MCF 10A (cell line): Measurements from ENCODE around the gene DGCR2. TPM values are rescaled to one million over a fixed set of nuclear protein-coding genes. Genes with fewer than 3 reads are reported as not detected.
"Not testable (repeated sequence)": the region's sequence is repeated elsewhere in the genome, so short reads cannot be mapped to it uniquely, and the experiment has no call there.

Experiments used
- BruUV-seq: library from RNA; stranded (reverse); fragments of 400-500 nt; replicated peaks from 2 replicates; lab custom pipeline; 2021; lab: Mats Ljungman, UMichigan
- CTCF ChIA-PET: fragments of 300-600 bp; sonication (Branson Sonifier 250); formaldehyde crosslinking; extraction: SDS; loops from one replicate; lab custom pipeline; 2021; ENCODE audit warnings: antibody characterized with exemption, inconsistent platforms; lab: Yijun Ruan, JAX
- POLR2A ChIA-PET: fragments of 300-600, 350-650 bp; sonication (Branson Sonifier 250); formaldehyde crosslinking; extraction: SDS; loops from one replicate; lab custom pipeline; 2020; ENCODE audit warnings: antibody characterized with exemption, inconsistent platforms; lab: Yijun Ruan, JAX
- DNase-seq: peaks from one replicate; pipeline ENCODE4 v3.0.0-alpha.2; 2018; ENCODE audit not compliant: unreplicated experiment
- H3K27ac Mint-ChIP-seq: one replicate; pipeline ENCODE4 v1.8.0; 2022; ENCODE audit warnings: mild to moderate bottlenecking, low read depth, mixed read lengths; ENCODE audit not compliant: unreplicated experiment
- H3K27me3 Mint-ChIP-seq: one replicate; pipeline ENCODE4 v1.8.0; 2022; ENCODE audit warnings: mixed read lengths; ENCODE audit not compliant: insufficient read depth, unreplicated experiment
- H3K36me3 Mint-ChIP-seq: one replicate; pipeline ENCODE4 v1.8.0; 2022; ENCODE audit warnings: mild to moderate bottlenecking, moderate library complexity, mixed read lengths; ENCODE audit not compliant: insufficient read depth, unreplicated experiment
- H3K4me1 Mint-ChIP-seq: one replicate; pipeline ENCODE4 v1.8.0; 2022; ENCODE audit warnings: mixed read lengths; ENCODE audit not compliant: insufficient read depth, unreplicated experiment
- H3K4me3 Mint-ChIP-seq: one replicate; pipeline ENCODE4 v1.8.0; 2022; ENCODE audit warnings: mild to moderate bottlenecking, moderate library complexity, mixed read lengths; ENCODE audit not compliant: unreplicated experiment
- H3K9me3 Mint-ChIP-seq: one replicate; pipeline ENCODE4 v1.8.0; 2022; ENCODE audit warnings: mixed read lengths; ENCODE audit not compliant: unreplicated experiment
- intact Hi-C: fragments of 100-400 bp; cut with micrococcal nuclease; formaldehyde crosslinking; loops from 2 replicates; pipeline ENCODE4 v1.14.1; 2022
- total RNA-seq: library from RNA; stranded (reverse); gene quantifications from 2 replicates; pipeline ENCODE4 v1.2.3, GENCODE V29; 2022
- TF ChIP-seq, protein P1 (sequence below): fragments of 200-600 bp; IDR thresholded peaks from one replicate; pipeline ENCODE4 v1.8.0; 2022; ENCODE audit warnings: antibody characterized with exemption, mild to moderate bottlenecking; ENCODE audit not compliant: unreplicated experiment

Gene DGCR2
- total RNA-seq, 1 experiment from 2014 or later = 41.2 TPM

DNA sequence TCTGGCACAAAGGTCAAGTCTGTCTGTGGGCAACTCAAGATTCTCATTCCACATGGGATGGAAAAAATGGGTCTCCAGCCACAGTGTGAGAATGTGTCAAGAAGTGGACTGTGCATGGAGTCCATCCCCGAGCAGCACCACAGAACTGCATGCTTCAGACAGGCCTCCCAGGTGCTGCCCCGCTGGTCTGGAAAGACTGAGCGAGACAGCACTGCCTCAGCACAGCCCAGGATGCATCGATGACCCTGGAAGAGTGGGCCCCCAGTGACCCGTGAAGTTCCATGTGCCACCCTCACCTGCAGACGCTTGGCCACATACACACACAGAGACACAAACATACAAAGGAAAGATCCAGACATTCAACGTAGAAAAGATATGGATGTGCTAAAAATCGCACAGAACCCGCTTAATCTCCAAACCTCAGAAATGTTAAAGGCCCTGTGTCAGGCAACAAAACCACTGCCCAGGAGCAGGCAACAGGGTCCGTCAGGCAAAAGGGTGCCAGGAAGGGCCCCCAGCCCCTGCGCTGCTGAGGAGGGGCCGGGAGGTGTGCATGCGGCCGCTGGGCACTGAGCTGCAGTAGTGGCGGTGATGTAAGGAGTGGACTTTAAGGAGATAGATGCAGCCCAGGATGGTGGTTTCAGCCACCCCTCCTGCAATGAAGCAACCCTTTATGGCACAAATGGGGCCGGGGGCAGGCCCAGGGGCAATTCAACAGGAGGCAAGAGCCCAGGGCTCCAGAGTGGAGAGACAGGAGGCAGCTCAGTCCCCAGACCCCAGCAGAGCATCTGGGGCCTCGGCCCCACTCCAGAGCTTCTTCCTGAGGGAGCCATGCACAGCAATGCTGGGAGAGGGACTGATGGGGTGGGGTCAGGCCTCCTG is 84.7 kb downstream of the DGCR2 start:
- Mint-ChIP-seq H3K27me3 (no peaks in the 10 kb centered on the region), H3K36me3 (peaks cover 36% of the 10 kb centered on the region), H3K27ac (no peak overlapping the region), H3K4me3 (no peak overlapping the region), H3K9me3 (no peaks in the 10 kb centered on the region), H3K4me1 (no peaks in the 10 kb centered on the region)
- no TSS peak for BruUV-seq
- POLR2A ChIA-PET = interaction anchor here (1.0 kb wide), 1 partner anchor 16 kb away, joined by 3 read pairs; no protein-coding TSS in a partner anchor
- no peak for DNase-seq
- TF ChIP-seq, protein P1, sequence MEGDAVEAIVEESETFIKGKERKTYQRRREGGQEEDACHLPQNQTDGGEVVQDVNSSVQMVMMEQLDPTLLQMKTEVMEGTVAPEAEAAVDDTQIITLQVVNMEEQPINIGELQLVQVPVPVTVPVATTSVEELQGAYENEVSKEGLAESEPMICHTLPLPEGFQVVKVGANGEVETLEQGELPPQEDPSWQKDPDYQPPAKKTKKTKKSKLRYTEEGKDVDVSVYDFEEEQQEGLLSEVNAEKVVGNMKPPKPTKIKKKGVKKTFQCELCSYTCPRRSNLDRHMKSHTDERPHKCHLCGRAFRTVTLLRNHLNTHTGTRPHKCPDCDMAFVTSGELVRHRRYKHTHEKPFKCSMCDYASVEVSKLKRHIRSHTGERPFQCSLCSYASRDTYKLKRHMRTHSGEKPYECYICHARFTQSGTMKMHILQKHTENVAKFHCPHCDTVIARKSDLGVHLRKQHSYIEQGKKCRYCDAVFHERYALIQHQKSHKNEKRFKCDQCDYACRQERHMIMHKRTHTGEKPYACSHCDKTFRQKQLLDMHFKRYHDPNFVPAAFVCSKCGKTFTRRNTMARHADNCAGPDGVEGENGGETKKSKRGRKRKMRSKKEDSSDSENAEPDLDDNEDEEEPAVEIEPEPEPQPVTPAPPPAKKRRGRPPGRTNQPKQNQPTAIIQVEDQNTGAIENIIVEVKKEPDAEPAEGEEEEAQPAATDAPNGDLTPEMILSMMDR = no peak
- CTCF ChIA-PET = interaction anchor here (0.7 to 1.2 kb wide), 2 partner anchors 12 to 51 kb away, joined by 3 read pairs; no protein-coding TSS in a partner anchor
- intact Hi-C loops = no loop called here

DNA sequence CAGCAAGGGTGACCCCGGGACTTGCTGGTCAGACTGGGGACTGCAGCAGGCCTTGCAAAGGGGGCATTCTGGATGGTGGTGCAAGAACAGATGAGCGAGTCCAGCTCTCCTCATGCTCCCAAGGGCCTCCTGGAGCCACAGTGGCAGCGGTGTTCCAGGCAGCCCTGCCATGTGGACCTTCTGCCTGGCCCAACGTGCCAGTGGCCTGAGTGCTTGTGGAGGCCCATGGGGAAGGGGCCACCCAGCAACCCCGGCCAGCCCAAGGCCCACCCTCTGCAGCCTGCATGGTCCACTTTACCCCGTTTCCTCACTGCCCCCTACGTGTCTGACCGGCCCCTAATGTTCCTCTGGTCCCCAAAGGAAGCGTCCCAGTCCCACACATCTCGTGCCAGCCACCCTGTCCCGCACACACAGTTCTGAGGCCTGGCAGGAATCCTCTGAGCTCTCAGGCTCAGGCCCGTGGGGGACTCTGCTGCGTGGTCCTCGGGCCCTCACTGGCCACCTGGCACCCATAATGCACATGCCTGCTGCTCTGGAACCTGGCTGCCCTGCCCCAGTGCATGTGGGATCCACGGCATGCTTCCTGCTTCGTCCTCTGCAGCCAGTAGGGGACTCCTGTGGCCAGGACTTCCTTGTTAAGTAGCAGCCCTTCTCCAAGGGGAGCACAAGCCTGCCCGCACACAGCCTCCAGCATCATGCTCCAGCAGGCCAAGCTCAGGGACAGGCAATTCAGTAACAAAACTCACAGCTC is 85.5 kb downstream of the DGCR2 start:
- Mint-ChIP-seq H3K27me3 (no peaks in the 10 kb centered on the region), H3K4me1 (no peaks in the 10 kb centered on the region), H3K4me3 (no peak overlapping the region), H3K36me3 (peaks cover 32% of the 10 kb centered on the region), H3K27ac (no peak overlapping the region), H3K9me3 (no peaks in the 10 kb centered on the region)
- TF ChIP-seq, protein P1 = peak; percentile 10
- ChIA-PET CTCF (no interaction called here), POLR2A (interaction anchor here (1.0 kb wide), 1 partner anchor 17 kb away, joined by 3 read pairs; no protein-coding TSS in a partner anchor)
- intact Hi-C loops = no loop called here
- DNase-seq = no peak
- no TSS peak for BruUV-seq

DNA sequence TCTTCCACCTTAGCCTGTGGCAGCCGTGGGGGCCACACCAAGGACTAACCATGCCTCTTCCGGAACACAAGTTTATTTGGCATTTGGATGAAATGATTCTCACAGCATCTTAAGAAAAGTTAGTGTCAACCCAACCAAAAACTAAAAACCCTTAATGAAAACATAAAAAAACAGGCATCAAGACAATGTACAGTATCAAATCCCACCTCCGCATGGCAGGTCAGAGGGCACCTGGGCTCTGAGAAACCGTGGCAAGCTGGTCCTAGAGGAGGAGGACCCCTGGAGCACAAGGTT is 86.0 kb downstream of the DGCR2 start:
- TF ChIP-seq, protein P1 = no peak
- H3K9me3 Mint-ChIP-seq = no peaks in the 10 kb centered on the region
- intact Hi-C loops = no loop called here
- H3K4me3 Mint-ChIP-seq = no peak overlapping the region
- BruUV-seq = no TSS peak
- no peak overlapping the region for H3K27ac Mint-ChIP-seq
- DNase-seq = no peak
- CTCF ChIA-PET = no interaction called here
- no peaks in the 10 kb centered on the region for H3K27me3 Mint-ChIP-seq
- no peaks in the 10 kb centered on the region for H3K4me1 Mint-ChIP-seq
- peaks cover 29% of the 10 kb centered on the region for H3K36me3 Mint-ChIP-seq
- POLR2A ChIA-PET = interaction anchor here (1.0 kb wide), 1 partner anchor 18 kb away, joined by 3 read pairs; no protein-coding TSS in a partner anchor

DNA sequence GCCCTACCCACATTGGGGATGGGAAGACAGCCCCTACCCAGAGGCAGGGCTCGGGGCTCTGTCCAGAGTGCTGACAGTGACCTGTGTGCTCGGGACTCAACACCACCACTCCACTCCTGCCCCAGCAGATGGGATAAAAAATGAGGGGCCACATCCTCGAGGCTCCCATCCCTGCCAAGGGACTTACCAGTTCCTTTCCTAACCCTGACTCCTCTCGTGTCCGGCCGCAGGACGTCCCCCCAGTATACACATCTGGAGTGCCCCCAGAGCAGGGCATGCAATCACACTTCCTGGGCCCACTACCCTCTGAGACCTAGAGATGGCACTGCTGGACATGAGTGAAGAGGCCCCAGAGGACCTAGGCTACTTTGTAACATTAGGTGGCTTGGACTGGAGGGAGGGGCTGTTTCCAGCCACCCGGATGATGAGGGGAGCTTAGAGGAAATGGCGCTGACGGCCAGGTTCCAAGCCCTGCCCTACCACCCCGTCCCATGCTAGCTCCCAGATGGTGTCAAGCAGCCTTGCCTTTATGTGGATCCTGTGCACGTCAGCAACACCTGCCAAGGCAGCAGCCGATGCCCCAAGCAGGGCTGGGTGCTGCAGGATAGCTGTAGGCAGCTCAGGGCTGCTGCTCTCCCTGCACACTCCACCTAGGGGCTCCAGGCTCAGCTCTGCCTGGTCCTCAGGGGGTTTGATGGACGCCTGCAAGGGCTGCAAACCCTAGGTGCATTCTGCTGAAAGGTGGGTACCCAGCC is 86.6 kb downstream of the DGCR2 start:
- no TSS peak for BruUV-seq
- CTCF ChIA-PET = no interaction called here
- TF ChIP-seq, protein P1 = peak; percentile 9
- Mint-ChIP-seq H3K4me3 (no peak overlapping the region), H3K36me3 (peaks cover 25% of the 10 kb centered on the region), H3K4me1 (no peaks in the 10 kb centered on the region), H3K27me3 (no peaks in the 10 kb centered on the region), H3K27ac (no peak overlapping the region), H3K9me3 (no peaks in the 10 kb centered on the region)
- DNase-seq = no peak
- intact Hi-C loops = no loop called here
- POLR2A ChIA-PET = no interaction called here

DNA sequence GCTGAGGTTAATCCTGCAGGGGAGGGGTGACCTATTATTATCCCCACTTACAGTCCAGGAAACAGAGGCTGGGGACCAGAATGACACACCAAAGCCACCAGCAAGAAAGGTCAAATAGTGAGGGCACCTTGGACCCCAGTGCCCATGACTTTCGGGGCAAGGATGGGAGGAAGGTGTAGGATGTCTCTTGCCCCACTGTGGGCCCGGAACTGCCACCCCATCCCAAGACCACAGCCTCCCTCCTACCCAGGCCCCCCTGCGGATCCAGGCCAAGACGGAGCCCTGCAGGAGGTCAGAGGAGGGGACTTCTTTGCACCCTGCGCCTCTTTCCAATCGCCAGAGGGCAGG is 87.1 kb downstream of the DGCR2 start:
- H3K4me1 Mint-ChIP-seq, intact Hi-C loops, CTCF ChIA-PET, H3K9me3 Mint-ChIP-seq, BruUV-seq, DNase-seq, H3K27me3 Mint-ChIP-seq, H3K4me3 Mint-ChIP-seq, H3K27ac Mint-ChIP-seq, POLR2A ChIA-PET: not testable (repeated sequence)
- H3K36me3 Mint-ChIP-seq = peaks cover 23% of the 10 kb centered on the region
